WTC11 (cell line): ENCODE results near the gene MLEC.

ENCODE experiments used
- CTCF ChIP-seq: fragments of 200-600 bp; IDR thresholded peaks from 2 replicates; pipeline ENCODE4 v1.8.0; 2022; ENCODE audit warnings: antibody characterized with exemption
- FOXP1 ChIP-seq: sonication (generic); formaldehyde crosslinking; IDR thresholded peaks from 2 replicates; pipeline ENCODE4 v1.8.0; 2022; ENCODE audit warnings: missing genetic modification reagents, mild to moderate bottlenecking, moderate library complexity, borderline replicate concordance
- ZNF512 ChIP-seq: sonication (generic); formaldehyde crosslinking; IDR thresholded peaks from 2 replicates; pipeline ENCODE4 v1.8.1; 2022; ENCODE audit warnings: missing genetic modification reagents, borderline replicate concordance
- TF ChIP-seq, protein P1 (sequence below): sonication (generic); formaldehyde crosslinking; IDR thresholded peaks from 2 replicates; pipeline ENCODE4 v1.8.1; 2023; ENCODE audit warnings: mild to moderate bottlenecking, missing genetic modification reagents, moderate library complexity

GRCh38 chr12:120642826-120643225 lies 44.1 kb upstream of the MLEC start:
- TF ChIP-seq CTCF (no peak), ZNF512 (no peak), FOXP1 (CRISPR knock-in tag) (no peak)
- TF ChIP-seq, protein P1, sequence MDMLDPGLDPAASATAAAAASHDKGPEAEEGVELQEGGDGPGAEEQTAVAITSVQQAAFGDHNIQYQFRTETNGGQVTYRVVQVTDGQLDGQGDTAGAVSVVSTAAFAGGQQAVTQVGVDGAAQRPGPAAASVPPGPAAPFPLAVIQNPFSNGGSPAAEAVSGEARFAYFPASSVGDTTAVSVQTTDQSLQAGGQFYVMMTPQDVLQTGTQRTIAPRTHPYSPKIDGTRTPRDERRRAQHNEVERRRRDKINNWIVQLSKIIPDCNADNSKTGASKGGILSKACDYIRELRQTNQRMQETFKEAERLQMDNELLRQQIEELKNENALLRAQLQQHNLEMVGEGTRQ = no peak
